GM21360 (cell line): Measurements from ENCODE around the gene SARM1.

ENCODE experiments used
- ATAC-seq: cut with Tn5 transposase; IDR thresholded peaks from one replicate; pipeline ENCODE4 v1.9.1; 2021; ENCODE audit warnings: mild to moderate bottlenecking, moderate library complexity; ENCODE audit not compliant: unreplicated experiment

Gene SARM1

GRCh38 chr17:28392491-28392890 is 21.0 kb downstream of the SARM1 start:
- ATAC-seq: no peak

DNA sequence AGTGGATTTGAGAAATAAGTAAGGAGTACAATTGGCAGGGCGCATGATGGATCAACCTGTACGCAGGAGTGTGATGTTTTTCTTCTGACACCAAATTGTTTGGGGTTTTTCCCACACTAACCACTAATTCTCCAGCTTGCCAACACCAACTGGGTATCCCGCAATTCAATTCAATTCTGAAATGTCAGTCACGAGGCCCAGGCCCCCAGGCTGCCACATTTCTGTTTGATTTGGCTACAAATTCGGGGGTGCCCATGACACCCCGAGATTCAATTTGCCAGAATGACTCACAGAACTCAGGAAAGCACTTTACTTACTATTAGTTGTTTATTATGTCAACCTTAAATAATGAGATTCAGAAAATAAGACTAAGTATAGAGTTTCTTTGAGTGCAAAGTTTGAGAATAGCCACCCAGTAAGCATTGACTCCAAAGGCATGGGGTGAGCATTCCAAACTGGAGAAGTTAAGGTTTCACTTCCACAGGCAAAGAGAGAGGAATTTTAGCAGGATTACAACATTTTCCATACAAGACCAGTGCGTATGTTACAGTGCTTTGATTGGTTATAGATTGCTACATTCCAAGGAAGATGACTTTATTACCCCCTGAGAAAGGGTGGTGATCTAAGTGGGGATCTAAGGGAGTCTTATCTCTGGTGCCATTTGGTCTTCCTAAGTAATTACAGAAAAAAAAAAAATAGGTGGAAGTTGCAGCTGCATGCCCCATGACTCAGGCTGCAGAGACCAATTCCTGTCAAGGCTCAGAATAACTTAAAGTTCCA is 23.0 kb downstream of the SARM1 start:
- no peak for ATAC-seq

GRCh38 chr17:28395426-28395825 is 23.9 kb downstream of the SARM1 start:
- no peak for ATAC-seq

DNA sequence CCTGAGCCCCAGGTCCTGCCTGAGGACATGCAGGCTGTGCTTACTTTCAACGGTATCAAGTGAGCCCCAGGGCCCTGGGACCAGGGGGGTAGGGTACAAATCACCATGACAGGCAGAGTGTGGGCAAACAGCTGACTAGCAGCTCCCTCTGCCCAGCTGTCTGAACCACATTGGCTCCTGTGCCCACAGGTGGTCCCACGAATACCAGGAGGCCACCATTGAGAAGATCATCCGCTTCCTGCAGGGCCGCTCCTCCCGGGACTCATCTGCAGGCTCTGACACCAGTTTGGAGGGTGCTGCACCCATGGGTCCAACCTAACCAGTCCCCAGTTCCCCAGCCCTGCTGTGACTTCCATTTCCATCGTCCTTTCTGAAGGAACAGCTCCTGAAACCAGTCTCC is 24.5 kb downstream of the SARM1 start:
- ATAC-seq: no peak

GRCh38 chr17:28396635-28397239 is 25.2 kb downstream of the SARM1 start:
- no peak for ATAC-seq

DNA sequence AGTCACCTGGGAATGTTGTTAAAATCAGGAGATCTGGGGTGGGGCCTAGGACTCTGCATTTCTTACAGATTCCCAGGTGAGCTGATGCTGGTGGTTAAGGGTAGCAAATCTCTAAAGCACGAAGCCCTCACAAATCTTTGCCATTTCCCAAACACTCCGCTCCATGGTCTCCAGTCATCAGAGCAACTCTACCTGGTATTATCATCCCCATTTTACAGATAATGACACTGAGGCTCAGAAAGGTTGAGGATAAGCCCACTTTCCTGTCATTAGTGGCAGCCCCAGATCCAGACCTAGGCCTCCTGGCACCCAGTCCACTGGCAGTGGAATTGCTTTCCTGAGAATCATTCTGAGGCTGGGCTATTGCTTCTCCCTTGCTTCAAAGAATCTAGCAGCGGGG is 25.8 kb downstream of the SARM1 start:
- ATAC-seq: no peak

- no peak for ATAC-seq
Measured at GRCh38 chr17:28397687-28398279, 26.3 kb downstream of the SARM1 start.

GRCh38 chr17:28398280-28398981 is 26.9 kb downstream of the SARM1 start:
- ATAC-seq: no peak

- no peak for ATAC-seq
Measured at GRCh38 chr17:28399808-28400207, 28.3 kb downstream of the SARM1 start.

DNA sequence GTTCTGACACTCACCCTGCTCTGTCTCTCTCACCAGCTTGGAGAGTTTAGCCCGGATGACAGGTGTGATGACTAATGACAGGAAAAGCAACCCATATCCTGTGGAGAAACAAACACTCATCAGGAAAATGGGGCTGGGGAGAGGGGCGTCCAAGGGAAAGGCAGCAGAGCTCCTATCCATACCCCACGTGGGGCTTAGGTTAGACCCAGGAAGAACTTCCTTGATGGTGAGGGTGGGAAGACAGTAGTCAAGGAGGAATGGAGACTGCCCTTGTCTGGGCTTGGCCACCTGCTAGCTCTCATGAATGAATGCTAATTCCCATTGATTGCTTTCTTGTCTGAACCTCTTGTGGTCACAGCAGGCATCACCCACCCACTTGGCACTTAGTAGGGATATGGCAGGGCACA is 30.7 kb downstream of the SARM1 start:
- ATAC-seq: no peak

DNA sequence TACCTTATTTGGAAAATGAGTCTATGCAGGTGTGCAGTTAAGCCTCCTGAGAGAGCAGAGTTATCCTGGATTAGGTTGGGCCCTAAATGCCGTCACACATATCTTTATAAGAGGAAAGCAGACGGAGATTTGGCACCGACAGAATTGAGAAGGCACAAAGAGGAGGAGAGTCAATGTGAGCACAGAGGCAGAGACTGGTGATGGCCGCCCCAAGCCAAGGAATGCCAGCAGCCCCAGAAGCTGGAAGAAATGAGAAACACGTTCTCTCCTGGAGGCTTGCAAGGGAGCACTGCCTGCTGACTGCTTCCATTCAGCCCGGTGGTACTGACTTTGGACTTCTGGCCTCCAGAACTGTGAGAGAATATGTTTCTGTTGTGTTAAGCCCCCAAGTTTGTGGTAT is 31.4 kb downstream of the SARM1 start:
- no peak for ATAC-seq

GRCh38 chr17:28404007-28404406 is 32.5 kb downstream of the SARM1 start:
- no peak for ATAC-seq

DNA sequence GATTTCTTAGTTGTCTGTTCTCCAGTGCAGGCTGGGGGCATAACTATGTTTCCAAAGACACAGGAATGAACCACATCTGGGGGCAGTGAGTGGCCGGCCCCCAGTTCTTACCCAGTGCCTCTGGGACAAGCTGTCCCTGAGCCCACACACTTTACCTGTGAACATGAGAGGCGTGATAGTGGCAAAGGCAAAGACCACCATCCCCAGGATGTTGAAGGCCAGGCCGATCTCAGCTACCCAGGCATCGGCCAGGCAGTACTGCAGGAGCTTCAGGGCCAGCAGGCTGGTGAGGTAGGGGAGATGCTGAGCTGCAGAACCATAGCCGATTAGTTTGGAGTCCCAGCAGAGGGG is 32.9 kb downstream of the SARM1 start:
- ATAC-seq: no peak

- ATAC-seq: no peak
Measured at GRCh38 chr17:28404812-28405570, 33.5 kb downstream of the SARM1 start.

DNA sequence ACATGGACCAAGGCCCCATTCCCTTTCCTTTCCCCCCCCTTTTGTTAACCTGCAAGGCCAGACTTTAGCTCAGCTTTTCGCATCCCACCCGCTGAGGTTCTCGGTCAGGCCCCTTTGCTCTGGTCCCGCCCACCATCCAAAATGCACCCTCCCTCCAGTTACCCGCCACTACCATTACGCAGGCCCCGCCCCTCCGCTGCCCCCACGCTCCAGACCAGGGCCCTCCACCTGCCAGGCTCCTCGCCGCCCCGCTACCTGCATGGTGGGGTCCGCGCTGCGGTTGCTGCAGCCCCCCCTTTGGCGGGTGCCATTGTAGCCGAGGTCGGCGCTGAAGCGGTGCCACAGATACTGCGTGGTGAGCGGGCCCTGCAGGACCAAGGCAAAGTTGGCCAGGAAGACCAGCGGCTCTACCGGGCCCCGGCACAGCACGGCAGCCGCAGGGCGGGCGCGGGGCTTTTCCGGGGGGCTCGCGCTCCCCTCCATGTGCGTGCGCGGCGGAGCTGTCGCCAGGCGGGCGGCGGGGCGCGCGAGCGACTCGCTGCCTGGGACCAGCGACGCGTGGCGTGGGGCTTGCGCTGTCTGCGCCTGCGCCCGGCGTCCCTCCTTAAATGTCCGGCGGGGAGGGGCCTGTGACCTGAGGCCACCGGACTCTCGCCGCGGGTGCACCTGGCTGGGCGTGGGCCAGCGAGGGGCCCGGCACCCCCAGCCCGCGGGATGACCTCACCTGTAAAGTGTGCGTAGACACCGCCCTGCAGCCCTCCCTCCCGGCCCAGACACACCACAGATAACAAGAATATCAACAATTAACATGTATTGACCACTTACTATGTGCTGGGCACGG is 34.4 kb downstream of the SARM1 start, which contains the start of gene SLC46A1:
Gene SLC46A1, minus strand, starts transcription at position 581 of the 841 bp plus-strand sequence. Its CDS starts 98 bp downstream, at position 483.
- ATAC-seq: no peak

DNA sequence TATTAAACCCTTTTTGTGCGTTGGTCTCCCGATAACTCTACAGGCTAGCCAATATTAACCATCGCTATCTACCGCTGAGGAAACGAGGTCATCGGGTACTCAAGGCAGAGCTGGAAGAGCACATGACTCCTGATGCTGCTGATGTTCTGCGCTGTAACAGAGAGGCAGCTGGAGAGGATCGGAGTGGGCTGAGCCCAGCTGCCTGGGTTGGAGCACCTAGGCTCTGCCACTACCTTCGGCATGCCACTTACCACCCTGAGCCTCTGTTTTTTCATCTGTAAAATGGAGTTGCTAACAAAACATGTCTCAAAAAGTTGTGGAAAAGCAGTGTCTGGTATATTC is 35.0 kb downstream of the SARM1 start:
- ATAC-seq: no peak

- ATAC-seq: no peak
Measured at GRCh38 chr17:28407130-28407973, 35.9 kb downstream of the SARM1 start.

DNA sequence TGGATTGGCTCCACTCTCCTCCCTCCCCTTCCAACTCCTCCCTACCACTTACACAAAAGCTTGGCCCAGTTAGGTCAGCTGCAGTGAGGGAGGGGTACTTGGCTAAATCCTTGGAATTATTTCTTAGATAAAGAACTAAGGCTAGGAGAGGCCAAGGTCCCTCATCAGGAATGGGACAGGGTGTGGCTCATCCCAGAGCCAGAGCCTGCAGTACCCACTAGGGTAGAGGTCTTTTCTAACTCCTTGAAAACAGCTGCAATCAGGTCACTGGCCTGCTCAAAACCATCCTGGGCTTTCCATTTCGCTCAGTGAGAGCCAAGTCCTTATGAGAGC is 36.4 kb downstream of the SARM1 start:
- ATAC-seq: no peak

DNA sequence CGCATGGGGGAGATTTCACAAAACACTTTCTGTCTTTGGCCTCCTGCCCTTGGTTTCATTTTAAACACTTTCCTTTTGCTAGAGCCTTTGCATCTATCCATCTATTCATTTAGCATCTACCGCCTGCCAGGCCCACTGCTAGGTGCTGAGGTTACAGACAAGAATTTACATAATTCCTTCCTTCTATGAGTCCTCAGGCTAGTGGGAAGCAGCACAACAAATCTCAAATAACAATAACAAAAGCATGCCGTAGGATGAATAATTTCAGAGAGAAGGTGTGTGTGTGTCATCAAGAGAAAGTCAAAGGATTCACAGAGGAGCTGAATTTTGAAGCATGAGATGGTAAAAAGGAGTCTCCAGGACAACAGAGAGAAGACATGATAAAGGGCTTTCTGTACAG is 40.6 kb downstream of the SARM1 start:
- no peak for ATAC-seq
